ENCODE data around the gene ANKRD44.

- TF ChIP-seq, protein P1, sequence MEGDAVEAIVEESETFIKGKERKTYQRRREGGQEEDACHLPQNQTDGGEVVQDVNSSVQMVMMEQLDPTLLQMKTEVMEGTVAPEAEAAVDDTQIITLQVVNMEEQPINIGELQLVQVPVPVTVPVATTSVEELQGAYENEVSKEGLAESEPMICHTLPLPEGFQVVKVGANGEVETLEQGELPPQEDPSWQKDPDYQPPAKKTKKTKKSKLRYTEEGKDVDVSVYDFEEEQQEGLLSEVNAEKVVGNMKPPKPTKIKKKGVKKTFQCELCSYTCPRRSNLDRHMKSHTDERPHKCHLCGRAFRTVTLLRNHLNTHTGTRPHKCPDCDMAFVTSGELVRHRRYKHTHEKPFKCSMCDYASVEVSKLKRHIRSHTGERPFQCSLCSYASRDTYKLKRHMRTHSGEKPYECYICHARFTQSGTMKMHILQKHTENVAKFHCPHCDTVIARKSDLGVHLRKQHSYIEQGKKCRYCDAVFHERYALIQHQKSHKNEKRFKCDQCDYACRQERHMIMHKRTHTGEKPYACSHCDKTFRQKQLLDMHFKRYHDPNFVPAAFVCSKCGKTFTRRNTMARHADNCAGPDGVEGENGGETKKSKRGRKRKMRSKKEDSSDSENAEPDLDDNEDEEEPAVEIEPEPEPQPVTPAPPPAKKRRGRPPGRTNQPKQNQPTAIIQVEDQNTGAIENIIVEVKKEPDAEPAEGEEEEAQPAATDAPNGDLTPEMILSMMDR (IDR thresholded peaks at IDR 0.05): peak; percentile 28
- TF ChIP-seq EZH2 (IDR thresholded peaks at IDR 0.05) (no peak), EZH2phosphoT487 (IDR thresholded peaks at IDR 0.05) (no peak)
Measured at GRCh38 chr2:197037863-197038398, 272.6 kb downstream of the ANKRD44 start.
